ENCODE data around the gene ERGIC1.

DNA sequence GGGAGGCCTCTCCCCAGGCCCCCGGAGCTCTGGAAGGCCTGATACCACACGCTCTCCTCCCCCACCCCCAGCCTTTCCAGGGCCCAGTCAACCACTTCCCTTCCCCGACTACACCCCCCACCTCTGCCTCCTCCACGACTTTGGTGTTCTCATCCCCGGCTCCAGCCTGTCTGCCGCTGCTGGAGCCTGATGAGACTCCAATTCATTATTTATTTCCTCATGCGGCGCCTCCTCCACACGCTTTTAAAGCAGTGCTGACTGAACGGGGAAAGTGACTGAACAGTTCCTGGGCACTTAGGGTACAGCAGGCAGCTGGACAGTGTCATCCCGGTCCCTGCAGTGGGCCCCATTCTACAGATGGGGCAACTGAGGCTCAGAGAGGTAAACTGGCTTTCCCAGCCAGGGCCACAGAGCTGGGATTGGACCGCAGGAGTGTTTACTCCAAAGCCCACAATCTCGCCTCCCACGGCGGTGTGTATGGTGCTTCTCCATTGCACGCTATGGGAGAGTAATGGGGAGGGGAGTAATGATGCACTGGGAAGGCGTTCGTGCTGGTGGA, 109.3 kb downstream of the ERGIC1 start:
- TF ChIP-seq, protein P1, sequence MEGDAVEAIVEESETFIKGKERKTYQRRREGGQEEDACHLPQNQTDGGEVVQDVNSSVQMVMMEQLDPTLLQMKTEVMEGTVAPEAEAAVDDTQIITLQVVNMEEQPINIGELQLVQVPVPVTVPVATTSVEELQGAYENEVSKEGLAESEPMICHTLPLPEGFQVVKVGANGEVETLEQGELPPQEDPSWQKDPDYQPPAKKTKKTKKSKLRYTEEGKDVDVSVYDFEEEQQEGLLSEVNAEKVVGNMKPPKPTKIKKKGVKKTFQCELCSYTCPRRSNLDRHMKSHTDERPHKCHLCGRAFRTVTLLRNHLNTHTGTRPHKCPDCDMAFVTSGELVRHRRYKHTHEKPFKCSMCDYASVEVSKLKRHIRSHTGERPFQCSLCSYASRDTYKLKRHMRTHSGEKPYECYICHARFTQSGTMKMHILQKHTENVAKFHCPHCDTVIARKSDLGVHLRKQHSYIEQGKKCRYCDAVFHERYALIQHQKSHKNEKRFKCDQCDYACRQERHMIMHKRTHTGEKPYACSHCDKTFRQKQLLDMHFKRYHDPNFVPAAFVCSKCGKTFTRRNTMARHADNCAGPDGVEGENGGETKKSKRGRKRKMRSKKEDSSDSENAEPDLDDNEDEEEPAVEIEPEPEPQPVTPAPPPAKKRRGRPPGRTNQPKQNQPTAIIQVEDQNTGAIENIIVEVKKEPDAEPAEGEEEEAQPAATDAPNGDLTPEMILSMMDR (conservative IDR thresholded peaks at IDR 0.05; ENCODE audit: low read length), result no peak
- no peak for TF ChIP-seq EZH2phosphoT487 (IDR thresholded peaks at IDR 0.05; ENCODE audit: borderline replicate concordance)
